ENCODE measurements around the gene SEMA4D. TPM values are rescaled to one million over a fixed set of nuclear protein-coding genes. Genes with fewer than 3 reads are reported as not detected.

SEMA4D gene
- total RNA-seq, 1 donor from 2014 or later: 79.7 TPM

GRCh38 chr9:89397471-89397870 is 100.4 kb downstream of the SEMA4D start:
- CTCF ChIA-PET: interaction anchor here (1.2 kb wide), 1 partner anchor 32 kb away, joined by 4 read pairs; no protein-coding TSS in a partner anchor
- POLR2A ChIA-PET: interaction anchor here (0.7 kb wide), 1 partner anchor 142 kb away, joined by 3 read pairs; no protein-coding TSS in a partner anchor

DNA sequence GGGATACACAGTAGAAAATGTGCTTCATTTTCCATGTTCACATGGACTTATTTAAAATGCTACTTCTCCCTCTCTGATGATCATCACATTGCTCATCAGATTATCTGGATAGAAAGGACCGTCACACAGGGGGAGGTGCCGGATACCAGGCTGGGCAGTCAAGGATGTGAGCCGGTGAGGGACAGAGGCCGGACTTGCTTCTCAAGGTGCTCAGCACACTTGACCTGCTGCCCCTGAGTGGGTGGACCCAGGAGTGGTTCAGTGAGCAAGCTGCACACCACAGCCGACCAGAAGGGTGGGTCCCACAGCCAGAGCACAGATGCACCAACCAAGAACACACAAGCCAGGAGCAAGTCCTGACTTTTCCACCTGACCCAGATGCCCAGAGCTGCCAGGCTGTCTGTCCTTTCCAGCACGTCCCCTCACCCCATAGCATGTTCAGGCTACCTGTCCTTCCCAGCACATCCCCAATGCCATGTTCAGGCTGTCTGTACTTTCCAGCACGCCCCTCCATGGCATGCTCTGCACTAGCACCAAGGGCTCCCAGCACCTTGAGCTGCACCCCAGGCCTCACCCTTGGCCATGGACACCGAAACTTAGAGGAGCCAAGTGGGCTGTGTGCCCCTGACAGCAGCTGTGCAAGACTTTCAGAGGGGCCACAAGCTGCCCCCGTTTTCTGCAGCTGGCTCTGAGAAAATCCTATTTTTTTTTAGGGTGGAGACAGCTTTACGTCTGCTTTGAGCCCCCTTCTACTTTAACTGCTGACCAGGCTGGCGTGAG is 101.8 kb downstream of the SEMA4D start:
- H3K4me3 Mint-ChIP-seq: no peak overlapping the region
- no peak for TF ChIP-seq CTCF (IDR thresholded peaks at IDR 0.05)
- peaks cover 19% of the 10 kb centered on the region for H3K4me1 Mint-ChIP-seq
- intact Hi-C loops (cut with micrococcal nuclease): no loop called here
- ATAC-seq (ENCODE audit: low read depth): no peak
- ChIA-PET POLR2A (interaction anchor here (0.5 kb wide), 1 partner anchor 55 kb away, joined by 6 read pairs; no protein-coding TSS in a partner anchor), CTCF (no interaction called here)
- DNase-seq: no peak
- H3K27me3 Mint-ChIP-seq: no peaks in the 10 kb centered on the region
- H3K27ac Mint-ChIP-seq: no peak overlapping the region
- peaks cover 85% of the 10 kb centered on the region for H3K36me3 Mint-ChIP-seq (ENCODE audit: low read depth)
- no peaks in the 10 kb centered on the region for H3K9me3 Mint-ChIP-seq

More at GRCh38 chr9:89397471-89397870, 100.4 kb downstream of the SEMA4D start:
- H3K36me3 Mint-ChIP-seq (ENCODE audit: low read depth): peaks cover 85% of the 10 kb centered on the region
- ATAC-seq (ENCODE audit: low read depth) (no peak), DNase-seq (no peak)
- no peaks in the 10 kb centered on the region for H3K9me3 Mint-ChIP-seq
- intact Hi-C loops (cut with micrococcal nuclease): no loop called here
- H3K4me1 Mint-ChIP-seq: peaks cover 33% of the 10 kb centered on the region
- H3K27ac Mint-ChIP-seq: peak overlapping the region; percentile 50
- H3K27me3 Mint-ChIP-seq: no peaks in the 10 kb centered on the region
- H3K4me3 Mint-ChIP-seq: no peak overlapping the region
- TF ChIP-seq CTCF (IDR thresholded peaks at IDR 0.05): no peak

GRCh38 chr9:89394412-89394811 is 103.5 kb downstream of the SEMA4D start:
- POLR2A ChIA-PET: no interaction called here
- Mint-ChIP-seq H3K27me3 (no peaks in the 10 kb centered on the region), H3K4me3 (no peak overlapping the region), H3K4me1 (peaks cover 4% of the 10 kb centered on the region), H3K27ac (no peak overlapping the region), H3K36me3 (ENCODE audit: low read depth) (peaks cover 95% of the 10 kb centered on the region), H3K9me3 (no peaks in the 10 kb centered on the region)
- DNase-seq (no peak), ATAC-seq (ENCODE audit: low read depth) (no peak)
- intact Hi-C loops (cut with micrococcal nuclease): no loop called here
- CTCF ChIA-PET: no interaction called here
- TF ChIP-seq CTCF (IDR thresholded peaks at IDR 0.05): no peak

DNA sequence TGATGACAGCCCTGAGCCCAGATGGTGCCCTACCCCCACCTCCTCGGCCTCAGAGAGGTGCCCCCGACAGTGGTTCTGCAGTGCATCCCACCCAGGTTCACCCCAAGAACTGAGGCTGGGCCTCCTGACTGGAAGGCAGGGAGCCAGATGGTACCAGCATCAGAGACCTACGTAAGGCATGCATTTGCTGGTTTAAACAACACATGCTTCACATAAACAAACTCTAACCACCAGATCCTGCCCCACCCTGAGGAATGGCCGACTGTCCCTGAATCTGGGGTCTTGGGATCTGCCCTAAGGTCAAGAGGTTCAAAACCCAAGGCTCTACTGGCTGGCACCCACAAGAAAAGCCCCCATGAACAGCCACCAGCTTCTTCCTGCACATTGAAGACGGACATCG is 106.3 kb downstream of the SEMA4D start:
- Mint-ChIP-seq H3K27me3 (no peaks in the 10 kb centered on the region), H3K36me3 (ENCODE audit: low read depth) (peaks cover 95% of the 10 kb centered on the region), H3K4me1 (peaks cover 6% of the 10 kb centered on the region), H3K9me3 (no peaks in the 10 kb centered on the region), H3K27ac (no peak overlapping the region), H3K4me3 (no peak overlapping the region)
- TF ChIP-seq CTCF (IDR thresholded peaks at IDR 0.05): no peak
- intact Hi-C loops (cut with micrococcal nuclease): no loop called here
- DNase-seq: no peak
- no peak for ATAC-seq (ENCODE audit: low read depth)
- POLR2A ChIA-PET: no interaction called here
- CTCF ChIA-PET: no interaction called here

DNA sequence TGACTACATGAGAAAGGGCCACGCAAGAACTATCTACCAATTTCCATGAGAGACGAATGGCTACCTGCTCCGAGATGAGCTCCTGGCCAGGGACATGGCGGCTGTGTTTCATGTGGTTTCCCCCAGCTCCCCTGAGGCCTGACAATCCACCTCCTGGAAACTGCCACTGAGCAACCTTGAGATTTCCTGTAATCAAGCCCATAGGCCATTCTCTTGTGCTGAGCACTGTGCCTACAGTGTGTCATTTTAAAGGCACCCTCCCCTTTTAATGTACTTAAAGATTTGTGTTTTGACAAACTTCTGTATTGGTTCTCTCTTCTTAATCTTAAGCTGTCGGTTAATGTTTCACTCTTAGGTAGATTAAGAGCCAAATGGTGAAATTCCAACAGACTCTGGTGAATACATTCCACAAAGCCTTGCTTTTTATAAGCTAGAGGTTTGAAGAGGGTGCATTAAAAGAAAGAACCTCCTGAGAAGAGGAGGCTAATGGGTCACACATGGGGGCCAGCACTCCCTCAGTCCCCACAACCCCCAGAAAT is 107.3 kb downstream of the SEMA4D start:
- TF ChIP-seq CTCF (IDR thresholded peaks at IDR 0.05): no peak
- H3K27ac Mint-ChIP-seq: no peak overlapping the region
- H3K4me3 Mint-ChIP-seq: no peak overlapping the region
- DNase-seq: no peak
- no peak for ATAC-seq (ENCODE audit: low read depth)
- ChIA-PET CTCF (interaction anchor here (0.8 kb wide), 1 partner anchor 158 kb away, joined by 4 read pairs; no protein-coding TSS in a partner anchor), POLR2A (no interaction called here)
- H3K9me3 Mint-ChIP-seq: no peaks in the 10 kb centered on the region
- H3K27me3 Mint-ChIP-seq: no peaks in the 10 kb centered on the region
- intact Hi-C loops (cut with micrococcal nuclease): no loop called here
- peaks cover 96% of the 10 kb centered on the region for H3K36me3 Mint-ChIP-seq (ENCODE audit: low read depth)
- H3K4me1 Mint-ChIP-seq: peaks cover 6% of the 10 kb centered on the region

Measured in activated B cell treated with CpG ODN at 0.5 μM for 24 hours (primary cell).